ENCODE data around the gene PPP1R8.

DNA sequence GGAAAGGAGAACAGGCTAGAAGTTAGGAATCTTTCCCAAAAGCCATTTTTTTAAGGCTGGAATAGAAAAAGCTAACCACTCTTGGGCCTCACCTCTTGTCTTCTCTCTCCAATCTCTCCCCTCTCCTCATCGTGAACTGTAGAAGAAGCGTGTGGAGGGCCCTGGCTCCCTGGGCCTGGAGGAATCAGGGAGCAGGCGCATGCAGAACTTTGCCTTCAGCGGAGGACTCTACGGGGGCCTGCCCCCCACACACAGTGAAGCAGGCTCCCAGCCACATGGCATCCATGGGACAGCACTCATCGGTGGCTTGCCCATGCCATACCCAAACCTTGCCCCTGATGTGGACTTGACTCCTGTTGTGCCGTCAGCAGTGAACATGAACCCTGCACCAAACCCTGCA, 19.4 kb downstream of the PPP1R8 start:
- TF ChIP-seq POLR2A (IDR thresholded peaks at IDR 0.05) = no peak
- TF ChIP-seq, protein P1, sequence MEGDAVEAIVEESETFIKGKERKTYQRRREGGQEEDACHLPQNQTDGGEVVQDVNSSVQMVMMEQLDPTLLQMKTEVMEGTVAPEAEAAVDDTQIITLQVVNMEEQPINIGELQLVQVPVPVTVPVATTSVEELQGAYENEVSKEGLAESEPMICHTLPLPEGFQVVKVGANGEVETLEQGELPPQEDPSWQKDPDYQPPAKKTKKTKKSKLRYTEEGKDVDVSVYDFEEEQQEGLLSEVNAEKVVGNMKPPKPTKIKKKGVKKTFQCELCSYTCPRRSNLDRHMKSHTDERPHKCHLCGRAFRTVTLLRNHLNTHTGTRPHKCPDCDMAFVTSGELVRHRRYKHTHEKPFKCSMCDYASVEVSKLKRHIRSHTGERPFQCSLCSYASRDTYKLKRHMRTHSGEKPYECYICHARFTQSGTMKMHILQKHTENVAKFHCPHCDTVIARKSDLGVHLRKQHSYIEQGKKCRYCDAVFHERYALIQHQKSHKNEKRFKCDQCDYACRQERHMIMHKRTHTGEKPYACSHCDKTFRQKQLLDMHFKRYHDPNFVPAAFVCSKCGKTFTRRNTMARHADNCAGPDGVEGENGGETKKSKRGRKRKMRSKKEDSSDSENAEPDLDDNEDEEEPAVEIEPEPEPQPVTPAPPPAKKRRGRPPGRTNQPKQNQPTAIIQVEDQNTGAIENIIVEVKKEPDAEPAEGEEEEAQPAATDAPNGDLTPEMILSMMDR (IDR thresholded peaks at IDR 0.05) = no peak

All from breast epithelium (tissue), 3 donors.